HL-60/S4 treated with phorbol 12-myristate 13-acetate at 8.2 ng/mL for 4 days and 3 days (cell line): ENCODE results near the gene STK40.

ENCODE experiments used
- in situ Hi-C: fragments of 300-500 bp; cut with MboI; formaldehyde crosslinking; loops from 2 replicates; pipeline ENCODE4 v1.15.0; 2022; ENCODE audit warnings: low sequenced_read_pairs

Gene STK40, protein sequence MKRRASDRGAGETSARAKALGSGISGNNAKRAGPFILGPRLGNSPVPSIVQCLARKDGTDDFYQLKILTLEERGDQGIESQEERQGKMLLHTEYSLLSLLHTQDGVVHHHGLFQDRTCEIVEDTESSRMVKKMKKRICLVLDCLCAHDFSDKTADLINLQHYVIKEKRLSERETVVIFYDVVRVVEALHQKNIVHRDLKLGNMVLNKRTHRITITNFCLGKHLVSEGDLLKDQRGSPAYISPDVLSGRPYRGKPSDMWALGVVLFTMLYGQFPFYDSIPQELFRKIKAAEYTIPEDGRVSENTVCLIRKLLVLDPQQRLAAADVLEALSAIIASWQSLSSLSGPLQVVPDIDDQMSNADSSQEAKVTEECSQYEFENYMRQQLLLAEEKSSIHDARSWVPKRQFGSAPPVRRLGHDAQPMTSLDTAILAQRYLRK

DNA sequence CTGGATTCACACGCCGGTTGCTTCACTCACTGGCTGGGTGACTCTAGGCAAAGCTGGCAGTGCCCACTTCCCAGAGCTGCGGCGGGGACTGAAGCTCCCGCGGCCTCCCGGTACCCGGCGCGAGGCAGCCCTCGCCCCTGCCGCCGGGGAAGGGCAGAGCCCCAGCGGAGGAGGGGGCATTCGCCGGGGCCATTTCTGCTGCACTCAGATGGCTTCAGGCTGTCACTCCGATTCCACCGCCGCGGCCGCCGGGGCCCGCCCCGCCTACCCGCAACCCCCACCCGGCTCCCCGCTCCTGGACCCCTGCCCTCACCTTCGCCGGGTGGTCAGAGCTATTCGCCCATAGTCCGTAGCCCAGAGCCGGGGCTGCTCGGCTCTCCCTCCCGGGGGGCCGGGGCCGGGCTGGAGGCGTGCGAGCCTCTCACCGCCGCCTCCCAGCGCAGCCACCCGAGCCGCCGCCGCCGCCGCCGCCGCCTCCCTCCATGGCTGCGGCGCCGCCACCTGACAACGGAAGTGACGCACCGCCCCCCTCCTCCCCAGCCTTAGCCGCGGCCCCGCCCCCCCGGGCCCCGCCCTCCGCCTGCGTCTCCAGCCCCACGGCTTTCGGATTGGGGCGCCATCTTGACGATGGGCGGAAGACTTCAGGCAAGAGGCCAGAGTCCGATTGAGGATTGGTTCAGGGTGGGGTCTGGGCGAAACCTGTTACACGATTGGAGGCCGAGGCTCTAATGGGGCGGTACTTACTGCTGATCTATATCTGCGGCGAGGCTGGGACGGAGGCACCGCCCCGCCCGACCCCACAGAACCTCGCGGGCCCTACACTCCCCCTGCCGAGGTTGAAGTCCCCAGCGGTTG, at the start of gene STK40:
Gene STK40 (minus strand): TSS at position 515 of the 855 bp plus-strand sequence. CDS start 24,592 bp downstream, outside the sequence.
- in situ Hi-C loops = no loop called here

DNA sequence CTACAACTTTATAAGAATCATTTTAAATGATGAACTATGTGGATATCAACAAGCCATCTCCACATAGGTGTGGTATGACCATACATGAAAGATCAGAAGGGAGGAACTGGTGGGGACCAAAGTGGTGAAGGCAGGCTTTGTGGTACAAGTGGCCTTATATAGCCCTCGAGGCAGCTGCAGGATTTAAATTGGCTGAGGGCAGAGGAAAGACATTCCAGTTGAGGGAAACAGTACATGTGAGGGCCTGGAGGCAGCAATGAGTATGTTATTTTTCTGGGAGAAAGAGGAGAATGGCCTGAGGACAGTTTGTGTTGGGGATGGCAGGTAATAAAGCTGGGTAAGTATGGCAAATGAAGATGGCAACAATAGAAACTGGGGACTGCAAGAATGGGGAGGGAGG, 47.4 kb upstream of the STK40 start:
- in situ Hi-C loops = no loop called here

DNA sequence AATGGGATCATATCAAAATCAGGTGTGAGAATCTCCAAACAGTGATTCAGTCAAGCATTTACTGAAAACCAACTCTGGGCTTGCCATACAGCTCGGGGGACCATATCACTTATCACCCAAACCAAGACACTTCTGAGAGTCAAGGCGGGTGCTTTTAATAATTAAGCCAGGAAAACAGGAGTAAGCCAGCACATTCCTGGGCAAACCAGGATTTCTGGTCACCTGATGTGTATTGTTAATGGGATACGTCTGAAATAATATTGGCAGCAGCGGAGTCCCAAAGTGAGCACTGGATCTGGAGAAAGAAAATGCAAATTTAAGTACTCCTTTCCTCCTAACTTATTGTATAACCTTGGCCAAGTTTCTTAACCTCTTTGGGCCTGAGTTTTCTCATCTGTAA, 46.9 kb upstream of the STK40 start:
- in situ Hi-C loops = no loop called here

DNA sequence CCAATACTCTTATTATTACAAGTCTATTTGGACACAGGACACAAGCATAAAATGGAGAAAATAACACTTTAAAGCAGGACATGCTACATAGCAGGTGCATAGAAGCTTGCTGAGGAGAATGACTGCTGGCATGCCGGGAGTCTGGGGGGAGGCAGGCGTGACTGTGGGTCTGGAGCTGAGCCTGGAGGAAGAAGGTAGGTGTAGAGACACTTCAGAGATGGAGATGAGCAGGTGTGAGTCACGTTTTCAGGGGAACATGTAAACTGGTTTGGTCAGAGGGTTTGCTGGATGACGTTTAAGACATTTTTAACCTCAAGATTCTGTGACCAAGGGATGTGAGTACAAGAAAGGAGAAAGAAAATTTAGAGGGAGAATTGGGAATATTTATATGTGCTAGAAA, 40.1 kb upstream of the STK40 start:
- in situ Hi-C loops = no loop called here

DNA sequence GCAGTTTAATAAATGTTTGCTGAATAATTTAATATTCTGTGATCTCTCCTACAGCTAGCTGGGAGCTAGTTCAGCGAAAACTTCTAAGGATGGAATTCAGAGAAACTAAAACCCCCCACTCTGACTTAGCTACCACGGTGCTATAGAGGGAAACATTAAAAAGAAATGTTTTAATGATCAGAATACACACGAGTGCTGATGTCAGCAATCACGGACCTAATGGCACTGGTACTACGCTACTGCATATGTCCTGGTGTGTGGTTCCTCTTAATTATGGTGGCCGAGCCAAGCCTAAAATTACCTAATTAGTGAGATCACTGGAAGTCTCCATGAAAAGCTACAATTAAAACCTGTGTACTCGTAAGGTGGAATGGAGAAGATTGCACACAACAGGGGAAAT, 35.9 kb upstream of the STK40 start:
- in situ Hi-C loops = loop anchor here (25.0 kb wide), 1 partner anchor 309 kb away; no protein-coding TSS in a partner anchor

DNA sequence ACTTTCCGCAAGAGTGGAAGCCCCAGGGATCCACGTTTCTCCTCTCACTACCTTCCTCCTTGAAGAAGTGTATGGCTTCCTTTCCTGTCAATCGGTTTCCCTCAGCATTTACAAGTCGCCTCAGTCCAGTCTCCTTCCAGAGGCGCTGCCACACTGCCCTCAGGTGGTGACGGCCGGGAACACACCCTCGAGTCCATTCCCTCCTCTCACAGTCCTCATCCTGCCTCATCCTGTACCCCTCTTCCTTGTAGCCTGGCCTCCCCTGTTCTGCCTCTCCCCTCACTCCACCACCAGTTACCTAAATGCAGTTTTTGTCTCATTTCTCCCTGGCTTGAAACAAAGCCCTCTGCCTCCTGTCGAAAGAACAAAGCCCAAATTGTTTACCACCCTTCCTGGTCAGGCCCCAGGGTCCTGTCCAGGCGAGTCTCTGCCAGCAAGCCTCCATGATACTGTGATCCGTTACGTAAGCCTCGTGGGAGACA, 35.2 kb upstream of the STK40 start:
- in situ Hi-C loops = loop anchor here (25.0 kb wide), 1 partner anchor 309 kb away; no protein-coding TSS in a partner anchor

DNA sequence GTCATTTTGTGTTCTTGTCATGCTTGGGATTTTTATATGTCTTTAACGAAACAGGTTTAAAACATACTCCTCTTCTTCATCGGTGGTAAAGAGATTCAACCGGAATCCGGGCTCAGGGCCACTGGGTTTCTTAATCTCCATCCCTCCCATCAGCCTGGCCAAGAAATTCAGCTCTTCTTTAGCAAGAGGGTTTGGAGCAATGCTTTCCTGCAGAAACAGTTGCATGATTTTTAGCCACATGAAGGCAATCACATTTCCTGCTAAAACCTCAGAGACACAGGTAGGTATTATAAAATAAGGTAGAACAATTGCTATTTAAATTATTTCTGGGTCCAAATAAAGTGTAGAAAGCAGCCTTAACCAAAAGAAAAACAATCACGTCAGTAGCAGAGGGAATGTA, 34.7 kb upstream of the STK40 start:
- in situ Hi-C loops = loop anchor here (25.0 kb wide), 1 partner anchor 308 kb away; no protein-coding TSS in a partner anchor

DNA sequence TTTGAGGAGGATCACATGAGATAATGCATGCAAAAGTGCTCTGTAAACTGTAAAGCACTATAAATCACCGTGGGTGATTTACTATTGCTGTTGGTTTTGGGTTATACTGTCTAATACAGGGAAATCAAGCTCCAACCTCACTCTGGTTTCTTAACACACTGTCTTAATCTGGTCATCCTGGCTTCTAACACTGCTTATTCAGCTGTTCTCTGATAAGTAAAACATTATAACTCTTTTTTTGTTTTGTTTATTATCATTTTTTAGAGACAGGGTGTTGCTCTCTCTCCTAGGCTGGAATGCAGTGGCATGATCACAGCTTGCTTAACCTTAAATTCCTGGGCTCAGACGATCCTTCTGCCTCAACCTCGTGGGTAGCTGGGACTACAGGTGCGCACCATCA, 33.8 kb upstream of the STK40 start:
- in situ Hi-C loops = loop anchor here (25.0 kb wide), 1 partner anchor 307 kb away; no protein-coding TSS in a partner anchor

DNA sequence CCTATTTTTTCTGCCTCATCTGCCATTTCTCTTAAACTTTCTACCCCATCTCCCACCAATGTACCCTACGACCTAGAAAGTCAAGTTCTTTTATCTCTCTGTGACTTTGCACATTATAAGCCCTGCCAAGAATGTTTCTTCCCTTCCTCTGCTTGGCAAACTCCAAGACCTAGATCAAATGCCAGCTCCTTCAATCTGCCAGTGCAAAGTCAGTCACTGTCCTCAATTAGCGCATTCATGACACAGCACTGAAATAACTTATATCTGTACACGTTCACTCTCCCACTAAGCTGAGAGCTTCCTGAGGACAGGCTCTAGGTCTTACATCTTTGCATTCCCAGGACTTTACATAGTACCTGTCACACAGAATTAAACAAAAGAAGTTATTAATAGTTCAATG, 33.4 kb upstream of the STK40 start:
- in situ Hi-C loops = loop anchor here (25.0 kb wide), 1 partner anchor 307 kb away; no protein-coding TSS in a partner anchor

DNA sequence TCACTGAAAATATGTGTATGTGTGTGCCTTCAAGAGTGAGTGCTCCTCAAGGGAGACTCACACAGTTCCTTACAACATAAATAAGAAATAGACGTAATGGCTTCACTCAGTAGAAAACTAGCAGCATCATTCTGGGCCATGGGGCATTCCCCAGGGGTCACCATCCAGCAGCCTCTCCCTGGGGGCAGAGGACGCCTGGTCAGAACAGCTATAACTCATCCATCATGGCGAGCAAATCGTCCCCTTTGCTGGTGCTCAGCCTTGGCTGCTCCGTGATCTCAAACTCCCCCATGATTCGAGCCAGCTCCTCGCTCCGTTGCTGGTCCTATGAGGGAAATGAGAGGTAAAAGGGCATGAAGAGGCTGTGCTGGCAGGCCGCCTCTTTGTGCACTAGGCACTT, 32.2 kb upstream of the STK40 start:
- in situ Hi-C loops = loop anchor here (25.0 kb wide), 1 partner anchor 306 kb away; no protein-coding TSS in a partner anchor

DNA sequence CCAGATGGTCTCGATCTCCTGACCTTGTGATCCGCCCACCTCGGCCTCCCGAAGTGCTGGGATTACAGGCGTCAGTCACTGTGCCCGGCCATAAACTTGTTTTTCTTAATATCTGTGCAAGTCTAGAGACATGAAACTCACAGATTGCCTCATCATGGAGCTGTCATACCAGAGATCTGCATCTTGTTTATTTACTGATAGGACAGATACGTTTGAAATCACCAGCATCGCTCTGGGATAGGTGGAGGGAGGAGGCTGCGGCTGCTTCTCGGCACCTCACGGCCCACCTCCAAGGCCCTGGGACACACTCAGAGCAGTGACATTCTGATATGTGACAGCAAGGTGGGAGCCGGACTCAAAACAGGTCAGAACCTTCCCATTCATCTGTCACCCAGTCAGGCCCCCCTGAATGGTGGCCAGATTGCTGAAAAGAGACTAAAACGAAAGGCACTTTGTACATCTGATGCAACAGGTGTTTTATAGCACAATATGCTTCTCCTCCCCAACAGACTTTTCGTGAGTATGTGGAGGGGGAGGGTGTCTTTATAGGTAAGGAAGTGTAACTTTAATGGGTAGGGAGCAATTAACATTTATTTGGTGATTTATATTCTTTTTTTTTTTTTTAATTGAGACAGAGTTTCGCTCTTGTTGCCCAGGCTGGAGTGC, 30.1 kb upstream of the STK40 start:
- in situ Hi-C loops = loop anchor here (25.0 kb wide), 1 partner anchor 303 kb away; no protein-coding TSS in a partner anchor

DNA sequence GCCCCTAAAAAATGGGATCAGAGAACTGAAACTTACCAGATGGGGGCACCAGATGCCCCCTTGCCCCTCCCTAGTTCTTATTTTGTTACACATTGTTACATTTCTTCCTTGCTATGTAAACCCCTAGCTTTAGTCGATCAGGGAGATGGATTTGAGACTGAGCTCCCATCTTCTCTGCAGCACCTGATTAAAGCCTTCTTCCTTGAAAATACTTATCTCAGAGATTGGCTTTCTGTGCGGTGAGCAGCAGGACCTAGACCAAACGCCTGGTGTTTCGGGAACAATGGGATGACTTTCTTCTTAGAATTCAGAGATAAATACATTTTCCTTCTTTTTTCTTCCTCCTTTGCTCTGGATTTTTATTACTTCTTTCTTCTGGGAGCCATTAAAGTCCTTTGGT, 28.7 kb upstream of the STK40 start:
- in situ Hi-C loops = loop anchor here (25.0 kb wide), 1 partner anchor 302 kb away; no protein-coding TSS in a partner anchor

DNA sequence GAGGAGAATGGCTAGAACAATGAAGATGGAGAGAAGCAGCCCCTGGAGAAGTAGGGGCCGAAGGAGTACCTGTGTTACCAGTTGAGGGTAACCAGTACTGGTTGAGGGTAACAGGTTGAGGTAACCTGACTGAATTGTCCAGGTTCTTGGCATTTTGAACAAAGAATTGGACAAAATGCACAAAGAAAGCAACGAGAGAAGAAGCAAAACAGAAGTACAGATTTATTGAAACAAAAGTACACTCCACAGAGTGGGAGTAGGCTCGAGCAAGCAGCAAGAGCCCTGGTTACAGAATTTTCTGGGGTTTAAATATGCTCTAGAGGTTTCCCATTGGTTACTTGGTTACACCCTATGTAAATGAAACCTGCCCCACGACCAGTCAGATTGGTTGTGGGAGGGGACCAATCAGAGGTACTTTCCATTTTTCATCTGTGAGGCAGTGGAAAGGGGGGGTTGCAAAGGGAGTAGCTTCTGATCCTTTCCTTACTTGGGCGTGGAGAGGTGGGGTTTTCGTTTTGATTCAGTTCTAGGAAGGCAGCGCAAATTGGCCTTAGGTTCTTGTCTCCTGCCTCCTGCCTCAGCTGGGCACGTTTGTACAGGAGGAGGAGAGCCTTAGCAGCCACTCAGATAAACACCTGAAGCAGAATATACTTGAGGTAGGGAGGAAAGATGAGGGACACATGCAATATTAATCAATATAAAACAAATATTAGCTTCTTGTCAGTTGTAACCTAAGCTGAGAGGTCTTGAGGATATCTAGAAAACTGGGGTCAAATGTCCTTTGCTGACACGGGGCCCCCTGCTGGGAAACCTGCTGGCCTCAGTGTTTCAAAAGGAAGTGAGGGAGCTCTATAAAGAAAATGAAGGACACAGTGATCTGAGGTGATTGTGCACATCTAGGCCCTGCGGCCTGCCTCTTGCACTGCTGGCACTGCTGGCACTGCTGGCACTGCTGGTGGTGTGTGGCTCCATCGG, 26.2 kb upstream of the STK40 start:
- in situ Hi-C loops = loop anchor here (25.0 kb wide), 1 partner anchor 300 kb away; no protein-coding TSS in a partner anchor

DNA sequence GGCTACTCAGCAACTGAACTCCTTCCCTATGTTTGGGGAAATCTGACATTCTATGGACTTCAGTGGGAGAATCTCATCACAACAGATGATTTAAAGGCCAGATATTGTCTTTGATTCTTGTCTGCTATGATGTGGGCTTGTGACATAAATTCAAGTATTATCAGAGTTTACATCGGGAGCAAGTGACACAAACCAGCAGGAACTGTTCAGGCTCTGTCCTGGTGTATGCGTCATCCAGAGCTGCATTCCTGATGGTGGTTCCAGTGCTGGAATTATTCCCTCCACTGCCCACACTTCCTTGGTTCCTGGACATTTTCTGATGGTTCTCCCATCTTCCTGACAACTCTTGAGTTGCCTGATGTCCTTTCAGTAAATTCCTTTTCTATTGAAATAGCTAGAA, 22.8 kb upstream of the STK40 start:
- in situ Hi-C loops = loop anchor here (25.0 kb wide), 1 partner anchor 296 kb away; no protein-coding TSS in a partner anchor

DNA sequence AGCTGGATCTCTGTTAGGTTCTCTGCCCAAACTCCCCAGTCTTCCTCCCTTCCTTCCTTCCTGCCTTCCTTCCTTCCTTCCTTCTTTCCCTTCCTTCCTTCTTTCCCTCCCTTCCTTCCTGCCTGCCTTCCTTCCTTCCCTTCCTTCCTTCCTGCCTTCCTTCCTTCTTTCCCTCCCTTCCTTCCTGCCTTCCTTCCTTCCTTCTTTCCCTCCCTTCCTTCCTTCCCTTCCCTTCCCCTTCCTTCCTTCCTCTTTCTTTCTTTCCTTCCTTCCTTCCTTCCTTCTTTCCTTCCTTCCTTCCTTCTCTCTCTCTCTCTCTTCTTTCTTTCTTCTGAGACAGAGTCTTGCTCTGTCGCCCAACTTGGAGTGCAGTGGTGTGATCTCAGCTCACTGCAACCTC, 20.7 kb upstream of the STK40 start:
- in situ Hi-C loops = loop anchor here (25.0 kb wide), 1 partner anchor 294 kb away; no protein-coding TSS in a partner anchor

DNA sequence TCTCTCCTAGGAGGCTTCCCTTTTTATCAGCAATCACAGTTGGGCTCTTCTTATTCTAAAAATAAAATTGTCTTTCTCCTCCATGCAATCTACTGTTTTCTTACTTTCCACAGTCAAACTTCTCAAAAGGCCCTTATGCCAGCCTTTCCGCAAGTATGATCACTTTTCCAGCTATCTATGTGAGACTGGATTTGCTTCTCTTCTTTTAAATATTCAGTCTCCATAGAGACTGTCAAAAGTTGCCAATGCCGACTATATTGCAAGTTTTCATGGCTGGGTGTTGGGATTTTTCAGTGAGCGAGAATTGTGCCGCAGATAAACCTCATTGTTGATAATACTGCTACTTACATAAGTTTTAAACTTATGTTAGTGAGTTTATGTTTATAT, 16.8 kb upstream of the STK40 start:
- in situ Hi-C loops = loop anchor here (25.0 kb wide), 1 partner anchor 290 kb away; no protein-coding TSS in a partner anchor

DNA sequence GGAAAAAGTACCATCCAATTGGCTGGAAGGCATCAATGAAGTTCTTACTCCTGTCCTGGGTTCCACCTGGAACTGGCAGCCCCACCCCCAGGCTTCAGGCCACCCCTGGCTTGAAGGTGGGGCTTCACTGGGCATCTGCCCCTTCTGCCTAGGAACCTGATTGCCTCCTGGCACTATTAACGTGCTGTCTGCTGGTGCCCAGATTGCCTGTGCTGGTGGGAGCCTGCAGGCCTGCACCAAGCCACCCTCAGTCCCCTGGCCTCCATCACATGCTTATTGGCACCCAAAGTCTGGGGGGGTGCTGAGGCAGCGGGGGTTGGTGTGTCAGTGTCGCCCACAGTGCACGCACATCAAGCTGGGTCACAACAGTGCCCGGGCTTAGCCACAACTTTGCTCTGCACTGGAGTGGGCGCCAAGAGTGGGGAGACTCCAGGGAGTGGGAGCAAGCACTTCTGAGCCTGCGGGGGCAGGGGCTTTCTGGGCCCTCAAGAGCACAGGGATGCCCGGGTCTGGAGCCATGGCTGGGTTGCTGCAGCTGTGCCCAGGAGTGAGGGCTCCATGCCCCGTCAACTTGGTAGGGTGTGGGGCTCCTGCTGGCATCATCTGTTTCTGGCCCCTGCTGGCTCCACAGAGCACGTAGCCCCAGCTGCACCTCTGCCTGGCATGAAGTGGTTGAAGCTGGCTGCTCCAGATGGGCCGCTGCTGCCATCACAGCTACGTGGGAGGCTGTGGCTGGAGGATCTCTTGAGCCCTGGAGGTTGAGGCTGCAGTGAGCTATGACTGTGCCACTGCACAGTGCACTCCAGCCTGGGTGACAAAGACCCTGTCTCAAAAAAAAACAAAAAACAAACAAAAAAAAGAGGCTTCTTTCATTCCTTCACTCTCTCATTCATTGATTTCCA, 16.1 kb upstream of the STK40 start:
- in situ Hi-C loops = loop anchor here (25.0 kb wide), 1 partner anchor 290 kb away; no protein-coding TSS in a partner anchor
